Measurements from ENCODE around the gene TAS2R46. TPM values are rescaled to one million over a fixed set of nuclear protein-coding genes. Genes with fewer than 3 reads are reported as not detected.

The TAS2R46 gene
- total RNA-seq, 4 donors from 2014 or later, result 1.7 to 3.0 TPM; not detected in 2

DNA sequence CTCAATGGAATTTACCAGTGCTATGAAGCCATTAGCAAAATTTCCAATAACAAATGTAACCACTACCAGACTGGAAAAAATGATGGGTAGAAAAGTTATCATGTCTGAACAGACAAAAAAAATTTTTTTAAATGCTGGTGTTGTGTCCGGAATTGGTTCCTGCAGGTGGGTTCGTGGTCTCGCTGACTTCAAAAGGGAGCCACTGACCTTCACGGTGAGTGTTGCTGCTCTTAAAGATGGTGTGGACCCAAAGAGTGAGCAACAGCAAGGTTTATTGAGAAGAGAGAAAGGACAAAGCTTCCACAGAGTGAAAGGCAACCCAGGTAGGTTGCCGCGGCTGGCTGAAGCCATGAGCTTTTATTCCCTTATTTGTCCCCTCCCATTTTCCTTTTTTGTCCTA, 30.0 kb upstream of the TAS2R46 start, which contains the start of gene TAS2R43:
TSS of gene TAS2R43 (minus strand) at position 186 of the 400 bp plus-strand sequence. CDS start at position 102, 84 bp downstream.
- TF ChIP-seq POLR2A (IDR thresholded peaks at IDR 0.05), result no peak
- TF ChIP-seq, protein P1, sequence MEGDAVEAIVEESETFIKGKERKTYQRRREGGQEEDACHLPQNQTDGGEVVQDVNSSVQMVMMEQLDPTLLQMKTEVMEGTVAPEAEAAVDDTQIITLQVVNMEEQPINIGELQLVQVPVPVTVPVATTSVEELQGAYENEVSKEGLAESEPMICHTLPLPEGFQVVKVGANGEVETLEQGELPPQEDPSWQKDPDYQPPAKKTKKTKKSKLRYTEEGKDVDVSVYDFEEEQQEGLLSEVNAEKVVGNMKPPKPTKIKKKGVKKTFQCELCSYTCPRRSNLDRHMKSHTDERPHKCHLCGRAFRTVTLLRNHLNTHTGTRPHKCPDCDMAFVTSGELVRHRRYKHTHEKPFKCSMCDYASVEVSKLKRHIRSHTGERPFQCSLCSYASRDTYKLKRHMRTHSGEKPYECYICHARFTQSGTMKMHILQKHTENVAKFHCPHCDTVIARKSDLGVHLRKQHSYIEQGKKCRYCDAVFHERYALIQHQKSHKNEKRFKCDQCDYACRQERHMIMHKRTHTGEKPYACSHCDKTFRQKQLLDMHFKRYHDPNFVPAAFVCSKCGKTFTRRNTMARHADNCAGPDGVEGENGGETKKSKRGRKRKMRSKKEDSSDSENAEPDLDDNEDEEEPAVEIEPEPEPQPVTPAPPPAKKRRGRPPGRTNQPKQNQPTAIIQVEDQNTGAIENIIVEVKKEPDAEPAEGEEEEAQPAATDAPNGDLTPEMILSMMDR (IDR thresholded peaks at IDR 0.05), result no peak
- H3K36me3 ChIP-seq, result no peaks in the 10 kb centered on the region
- no peaks in the 10 kb centered on the region for H3K4me1 ChIP-seq
- WGBS, 2 donors, result 86 to 94% methylated on average over 6 of the region's 6 CpGs
- H3K27me3 ChIP-seq, result no peaks in the 10 kb centered on the region
- H3K4me3 ChIP-seq, result no peak within 1 kb of the TSS
- H3K9me3 ChIP-seq, result no peaks in the 10 kb centered on the region
- H3K27ac ChIP-seq, result no peak within 1 kb of the TSS
- no peak for DNase-seq
- intact Hi-C loops (cut with DNase I), result loop anchor here (5.0 kb wide), 1 partner anchor 55 kb away; no protein-coding TSS in a partner anchor

DNA sequence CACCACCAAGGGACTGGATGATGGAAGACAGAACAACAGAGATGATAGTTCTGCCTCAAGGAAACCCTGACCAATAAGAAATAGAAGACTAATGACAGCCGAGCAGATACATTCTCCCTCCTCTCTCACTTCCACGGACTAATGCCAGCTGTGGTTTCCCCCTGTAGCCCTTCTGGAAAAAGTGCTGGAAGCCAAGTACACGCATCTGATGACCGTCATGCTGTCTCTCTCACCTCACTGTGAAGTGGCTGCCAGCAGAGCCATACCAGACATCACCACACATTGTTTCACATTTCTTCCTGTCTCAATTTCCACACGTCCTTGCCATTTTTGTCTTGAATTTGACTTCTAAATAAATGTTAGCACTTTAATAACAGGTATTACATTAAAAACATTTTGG, 27.2 kb upstream of the TAS2R46 start:
- no peak for DNase-seq
- Histone ChIP-seq H3K27me3 (no peaks in the 10 kb centered on the region), H3K27ac (no peak overlapping the region), H3K36me3 (no peaks in the 10 kb centered on the region), H3K4me3 (no peak overlapping the region), H3K4me1 (no peaks in the 10 kb centered on the region), H3K9me3 (no peaks in the 10 kb centered on the region)
- TF ChIP-seq, protein P1 (IDR thresholded peaks at IDR 0.05), result no peak
- TF ChIP-seq POLR2A (IDR thresholded peaks at IDR 0.05), result no peak
- 87 to 90% methylated on average over 4 to 5 of the region's 5 CpGs for WGBS, 2 donors
- intact Hi-C loops (cut with DNase I), result no loop called here

GRCh38 chr12:11085419-11085818, 23.3 kb upstream of the TAS2R46 start:
- Histone ChIP-seq H3K27me3 (no peaks in the 10 kb centered on the region), H3K27ac (no peak overlapping the region), H3K9me3 (peaks cover 0 to 12% (median 4%) of the 10 kb centered on the region in 3 donors), H3K36me3 (no peaks in the 10 kb centered on the region), H3K4me3 (no peak overlapping the region), H3K4me1 (no peaks in the 10 kb centered on the region)
- 53 to 88% methylated on average over 3 of the region's 3 CpGs for WGBS, 2 donors
- intact Hi-C loops (cut with DNase I), result no loop called here
- TF ChIP-seq, protein P1 (IDR thresholded peaks at IDR 0.05), result no peak
- no peak for TF ChIP-seq POLR2A (IDR thresholded peaks at IDR 0.05)
- DNase-seq, result no peak

DNA sequence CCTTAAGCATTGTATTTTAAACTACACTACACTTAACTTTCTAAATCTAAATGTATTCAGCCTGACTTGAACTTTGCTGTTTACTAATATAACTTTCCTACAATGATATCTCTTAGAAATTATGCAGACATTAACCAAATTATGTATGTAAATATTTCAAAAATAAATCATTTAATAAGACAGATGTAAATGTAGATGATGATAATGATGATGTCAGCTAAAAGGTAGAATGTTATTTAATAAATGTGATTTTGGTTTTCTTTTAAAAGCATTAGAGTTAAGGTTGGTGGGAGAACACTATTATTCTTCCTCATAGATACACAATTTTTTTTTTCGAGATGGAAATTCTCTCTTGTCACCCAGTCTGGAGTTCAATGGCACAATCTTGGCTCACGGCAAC, 19.9 kb upstream of the TAS2R46 start:
- H3K27me3 ChIP-seq, result no peaks in the 10 kb centered on the region
- 100% methylated on average over 2 of the region's 2 CpGs for WGBS, 2 donors
- TF ChIP-seq POLR2A (IDR thresholded peaks at IDR 0.05), result no peak
- TF ChIP-seq, protein P1 (IDR thresholded peaks at IDR 0.05), result no peak
- H3K4me1 ChIP-seq, result no peaks in the 10 kb centered on the region
- H3K9me3 ChIP-seq, result peaks cover 0 to 12% (median 4%) of the 10 kb centered on the region in 3 donors
- no peak overlapping the region for H3K27ac ChIP-seq
- intact Hi-C loops (cut with DNase I), result no loop called here
- no peak for DNase-seq
- H3K36me3 ChIP-seq, result no peaks in the 10 kb centered on the region
- no peak overlapping the region for H3K4me3 ChIP-seq

DNA sequence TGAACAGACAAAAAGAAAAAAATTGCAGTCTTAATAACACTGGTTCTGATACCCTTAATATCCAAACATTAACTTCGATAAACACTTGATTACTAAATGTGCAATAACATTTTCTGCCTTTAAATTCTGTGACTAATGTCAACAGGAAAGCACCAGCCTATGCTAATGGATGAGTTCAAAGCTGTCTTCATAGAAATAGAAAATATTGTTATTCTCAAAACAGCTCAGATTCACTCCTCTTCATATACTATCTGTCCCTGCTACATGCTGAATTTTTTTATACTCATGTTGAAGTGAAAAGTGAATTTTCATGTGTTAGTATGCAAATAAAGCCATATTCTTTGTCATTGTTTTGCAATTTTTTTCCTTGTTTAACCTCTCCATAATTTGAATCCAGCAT, 16.2 kb upstream of the TAS2R46 start:
- DNase-seq, result no peak
- TF ChIP-seq POLR2A (IDR thresholded peaks at IDR 0.05), result no peak
- TF ChIP-seq, protein P1 (IDR thresholded peaks at IDR 0.05), result no peak
- Histone ChIP-seq H3K4me3 (no peak overlapping the region), H3K27ac (no peak overlapping the region), H3K27me3 (no peaks in the 10 kb centered on the region), H3K4me1 (no peaks in the 10 kb centered on the region), H3K9me3 (peaks cover 0 to 12% (median 4%) of the 10 kb centered on the region in 3 donors), H3K36me3 (no peaks in the 10 kb centered on the region)
- 82 to 100% methylated on average over 1 of the region's 1 CpG for WGBS, 2 donors
- intact Hi-C loops (cut with DNase I), result no loop called here
